ENCODE measurements around the gene BPIFA2. TPM values are rescaled to one million over a fixed set of nuclear protein-coding genes. Genes with fewer than 3 reads are reported as not detected.
A peak's percentile ranks its signal among the peaks of the same experiment; 100 is the strongest.

BPIFA2 gene
- total RNA-seq, 6 experiments from 2014 or later, result not detected

- Mint-ChIP-seq H3K4me1 (ENCODE audit: low read depth) (no peaks in the 10 kb centered on the region), H3K36me3 (ENCODE audit: low read depth) (peaks cover 9% of the 10 kb centered on the region), H3K27me3 (ENCODE audit: insufficient read depth) (peaks cover 24% of the 10 kb centered on the region), H3K27ac (no peak overlapping the region), H3K4me3 (no peak overlapping the region), H3K9me3 (peaks cover 9% of the 10 kb centered on the region)
- no peak for TF ChIP-seq CTCF (IDR thresholded peaks at IDR 0.05)
- no peak for DNase-seq
Measured at GRCh38 chr20:33165416-33166055, 2.4 kb upstream of the BPIFA2 start.

- no peak for DNase-seq
- Mint-ChIP-seq H3K9me3 (peaks cover 9% of the 10 kb centered on the region), H3K4me1 (ENCODE audit: low read depth) (no peaks in the 10 kb centered on the region), H3K36me3 (ENCODE audit: low read depth) (peaks cover 9% of the 10 kb centered on the region), H3K4me3 (no peak overlapping the region), H3K27me3 (ENCODE audit: insufficient read depth) (peaks cover 16% of the 10 kb centered on the region), H3K27ac (no peak overlapping the region)
- TF ChIP-seq CTCF (IDR thresholded peaks at IDR 0.05), result no peak
Measured at GRCh38 chr20:33166533-33167113, 1.3 kb upstream of the BPIFA2 start.

- DNase-seq, result no peak
- TF ChIP-seq CTCF (IDR thresholded peaks at IDR 0.05), result peak; percentile 81
- Mint-ChIP-seq H3K9me3 (peaks cover 9% of the 10 kb centered on the region), H3K27ac (no peak overlapping the region), H3K36me3 (ENCODE audit: low read depth) (peaks cover 9% of the 10 kb centered on the region), H3K27me3 (ENCODE audit: insufficient read depth) (peaks cover 7% of the 10 kb centered on the region), H3K4me3 (no peak overlapping the region), H3K4me1 (ENCODE audit: low read depth) (no peaks in the 10 kb centered on the region)
Measured at GRCh38 chr20:33169176-33169794, 1.3 kb downstream of the BPIFA2 start.

GRCh38 chr20:33172781-33173180, 4.8 kb downstream of the BPIFA2 start:
- Mint-ChIP-seq H3K27ac (no peak overlapping the region), H3K36me3 (ENCODE audit: low read depth) (peaks cover 9% of the 10 kb centered on the region), H3K4me3 (no peak overlapping the region), H3K9me3 (peaks cover 9% of the 10 kb centered on the region), H3K4me1 (ENCODE audit: low read depth) (no peaks in the 10 kb centered on the region), H3K27me3 (ENCODE audit: insufficient read depth) (peaks cover 15% of the 10 kb centered on the region)
- TF ChIP-seq CTCF (IDR thresholded peaks at IDR 0.05), result no peak
- DNase-seq, result no peak

- no peak for DNase-seq
- peaks cover 22% of the 10 kb centered on the region for H3K27me3 Mint-ChIP-seq (ENCODE audit: insufficient read depth)
- no peaks in the 10 kb centered on the region; the same call in 1 of the 2 replicates for H3K9me3 Mint-ChIP-seq
- no peak overlapping the region for H3K27ac Mint-ChIP-seq
- no peaks in the 10 kb centered on the region for H3K36me3 Mint-ChIP-seq (ENCODE audit: low read depth)
- H3K4me1 Mint-ChIP-seq (ENCODE audit: low read depth), result no peaks in the 10 kb centered on the region
- no peak for TF ChIP-seq CTCF (IDR thresholded peaks at IDR 0.05)
- H3K4me3 Mint-ChIP-seq, result no peak overlapping the region
Measured at GRCh38 chr20:33175123-33175522, 7.2 kb downstream of the BPIFA2 start.
